GM21515 (cell line): ENCODE measurements around the gene SGCD.

ENCODE experiments used
- ATAC-seq: cut with Tn5 transposase; IDR thresholded peaks from one replicate; pipeline ENCODE4 v1.9.1; 2021; ENCODE audit not compliant: unreplicated experiment

The SGCD gene

GRCh38 chr5:156682971-156683370 lies 356.0 kb downstream of the SGCD start:
- ATAC-seq: no peak

GRCh38 chr5:156683509-156683908 lies 356.5 kb downstream of the SGCD start:
- ATAC-seq: no peak

GRCh38 chr5:156684216-156684615 lies 357.3 kb downstream of the SGCD start:
- no peak for ATAC-seq

GRCh38 chr5:156685481-156685880 lies 358.5 kb downstream of the SGCD start:
- no peak for ATAC-seq

- no peak for ATAC-seq
These were observed 359.4 kb downstream of the SGCD start for GRCh38 chr5:156686380-156686779.

GRCh38 chr5:156686796-156687195 lies 359.8 kb downstream of the SGCD start:
- no peak for ATAC-seq

- no peak for ATAC-seq
These were observed 360.6 kb downstream of the SGCD start for GRCh38 chr5:156687514-156687913.

GRCh38 chr5:156691572-156691971 lies 364.6 kb downstream of the SGCD start:
- ATAC-seq: no peak

GRCh38 chr5:156693113-156693512 lies 366.1 kb downstream of the SGCD start:
- ATAC-seq: no peak

GRCh38 chr5:156694598-156694997 lies 367.6 kb downstream of the SGCD start:
- no peak for ATAC-seq

- no peak for ATAC-seq
These were observed 368.8 kb downstream of the SGCD start for GRCh38 chr5:156695774-156696173.

GRCh38 chr5:156698323-156698722 lies 371.4 kb downstream of the SGCD start:
- ATAC-seq: no peak

GRCh38 chr5:156699147-156699546 lies 372.2 kb downstream of the SGCD start:
- ATAC-seq: no peak

GRCh38 chr5:156704139-156704538 lies 377.2 kb downstream of the SGCD start:
- ATAC-seq: no peak

GRCh38 chr5:156706631-156707030 lies 379.7 kb downstream of the SGCD start:
- ATAC-seq: no peak

GRCh38 chr5:156707750-156708149 lies 380.8 kb downstream of the SGCD start:
- ATAC-seq: no peak

- ATAC-seq: no peak
These were observed 388.3 kb downstream of the SGCD start for GRCh38 chr5:156715287-156715686.

- no peak for ATAC-seq
These were observed 389.8 kb downstream of the SGCD start for GRCh38 chr5:156716591-156717380.

- ATAC-seq: no peak
These were observed 392.0 kb downstream of the SGCD start for GRCh38 chr5:156718985-156719384.

GRCh38 chr5:156722358-156722757 lies 395.4 kb downstream of the SGCD start:
- ATAC-seq: no peak

- no peak for ATAC-seq
These were observed 408.5 kb downstream of the SGCD start for GRCh38 chr5:156735477-156735876.

GRCh38 chr5:156741516-156741915 lies 414.6 kb downstream of the SGCD start:
- ATAC-seq: no peak

- ATAC-seq: no peak
These were observed 426.9 kb downstream of the SGCD start for GRCh38 chr5:156753846-156754245.
